Erythroblast (primary cell): ENCODE measurements around the gene DCBLD1.

ENCODE experiments used
- GATA1 ChIP-seq: IDR thresholded peaks from 2 replicates; pipeline ENCODE4 v1.6.1; 2011; ENCODE audit warnings: low read depth, mild to moderate bottlenecking, control low read depth, low read length, moderate library complexity
- POLR2A ChIP-seq: IDR thresholded peaks from 2 replicates; pipeline ENCODE4 v1.6.1; 2011; ENCODE audit warnings: mild to moderate bottlenecking, low read length

GRCh38 chr6:117520603-117521395, 38.3 kb downstream of the DCBLD1 start:
- TF ChIP-seq POLR2A (no peak), GATA1 (no peak)
